OCI-LY3 (cell line): ENCODE measurements around the gene SAMD8.

ENCODE experiments used
- H2AFZ ChIP-seq: fragments of 200-600, 300-600 bp; shearing (Covaris generic); 2 replicates; pipeline ENCODE4 v1.6.0; 2014; ENCODE audit warnings: antibody characterized with exemption, low read depth, low read length
- H3K27ac ChIP-seq: fragments of 200-600, 300-600 bp; sonication (generic); 2 replicates; pipeline ENCODE4 v1.5.1; 2014; ENCODE audit warnings: mild to moderate bottlenecking, low read length, moderate library complexity, mixed read lengths
- H3K27me3 ChIP-seq: fragments of 200-600, 300-600 bp; sonication (generic); 2 replicates; pipeline ENCODE4 v1.6.1; 2014; ENCODE audit warnings: low read depth, low read length, mixed read lengths
- H3K36me3 ChIP-seq: fragments of 200-600, 300-600 bp; sonication (generic); replicated peaks from 2 replicates; pipeline ENCODE3; 2014; ENCODE audit warnings: low read depth, low read length, mixed read lengths
- H3K4me1 ChIP-seq: fragments of 300-600, 200-600 bp; sonication (generic); 2 replicates; pipeline ENCODE4 v1.6.1; 2014; ENCODE audit warnings: low read length, mixed read lengths
- H3K4me2 ChIP-seq: fragments of 200-600, 300-600 bp; sonication (generic); 2 replicates; pipeline ENCODE4 v1.6.1; 2014; ENCODE audit warnings: low read length, mixed read lengths
- H3K4me3 ChIP-seq: fragments of 300-600, 200-600 bp; sonication (generic); 2 replicates; pipeline ENCODE4 v1.5.1; 2014; ENCODE audit warnings: antibody characterized with exemption, mild to moderate bottlenecking, low read length, moderate library complexity
- H3K79me2 ChIP-seq: fragments of 300-600, 200-600 bp; shearing (Covaris generic); 2 replicates; pipeline ENCODE4 v1.6.1; 2014; ENCODE audit warnings: mild to moderate bottlenecking, low read length, mixed read lengths
- H3K9ac ChIP-seq: fragments of 300-600, 200-600 bp; shearing (Covaris generic); 2 replicates; pipeline ENCODE4 v1.6.0; 2014; ENCODE audit warnings: mild to moderate bottlenecking, low read length, moderate library complexity
- H3K9me3 ChIP-seq: fragments of 200-600, 300-600 bp; shearing (Covaris generic); 2 replicates; pipeline ENCODE4 v1.6.1; 2014; ENCODE audit warnings: low read length, mixed read lengths; ENCODE audit not compliant: insufficient read depth
- H4K20me1 ChIP-seq: fragments of 200-600, 300-600 bp; sonication (generic); 2 replicates; pipeline ENCODE4 v1.6.1; 2016; ENCODE audit warnings: low read length, mixed read lengths; ENCODE audit not compliant: insufficient read depth
- CTCF ChIP-seq: fragments of 200-600, 300-600 bp; sonication (generic); IDR thresholded peaks from 2 replicates; pipeline ENCODE4 v1.5.1; 2014; ENCODE audit warnings: antibody characterized with exemption, low read length, low read depth
- EZH2phosphoT487 ChIP-seq: fragments of 200-600 bp; shearing (Covaris generic); IDR thresholded peaks from 2 replicates; pipeline ENCODE4 v1.6.1; 2018; ENCODE audit warnings: antibody characterized with exemption, mixed run types, low read depth

SAMD8 gene

GRCh38 chr10:75091146-75091545 is 20.3 kb upstream of the SAMD8 start:
- H3K79me2 ChIP-seq: no peaks in the 10 kb centered on the region
- no peaks in the 10 kb centered on the region for H3K4me1 ChIP-seq
- no peaks in the 10 kb centered on the region for H4K20me1 ChIP-seq
- H3K9me3 ChIP-seq: no peaks in the 10 kb centered on the region
- H3K36me3 ChIP-seq: no peaks in the 10 kb centered on the region
- H3K27ac ChIP-seq: no peak overlapping the region
- no peak overlapping the region for H3K4me2 ChIP-seq
- H3K4me3 ChIP-seq: no peak overlapping the region
- H3K27me3 ChIP-seq: no peaks in the 10 kb centered on the region
- no peak overlapping the region for H2AFZ ChIP-seq
- TF ChIP-seq EZH2phosphoT487 (no peak), CTCF (no peak)
- no peak overlapping the region for H3K9ac ChIP-seq

- Histone ChIP-seq H3K27ac (no peak overlapping the region), H3K9ac (no peak overlapping the region), H3K27me3 (no peaks in the 10 kb centered on the region), H3K36me3 (no peaks in the 10 kb centered on the region), H3K4me3 (no peak overlapping the region), H3K9me3 (no peaks in the 10 kb centered on the region), H4K20me1 (no peaks in the 10 kb centered on the region), H3K4me2 (no peak overlapping the region), H3K79me2 (no peaks in the 10 kb centered on the region), H2AFZ (no peak overlapping the region), H3K4me1 (no peaks in the 10 kb centered on the region)
- TF ChIP-seq EZH2phosphoT487: no peak
- TF ChIP-seq CTCF: no peak
These were observed 17.0 kb upstream of the SAMD8 start for GRCh38 chr10:75094465-75094864.

GRCh38 chr10:75095631-75096030 is 15.8 kb upstream of the SAMD8 start:
- no peaks in the 10 kb centered on the region for H3K9me3 ChIP-seq
- H3K9ac ChIP-seq: no peak overlapping the region
- no peak overlapping the region for H2AFZ ChIP-seq
- H3K27me3 ChIP-seq: no peaks in the 10 kb centered on the region
- H3K4me1 ChIP-seq: no peaks in the 10 kb centered on the region
- no peaks in the 10 kb centered on the region for H3K79me2 ChIP-seq
- H3K36me3 ChIP-seq: no peaks in the 10 kb centered on the region
- no peak for TF ChIP-seq CTCF
- no peak for TF ChIP-seq EZH2phosphoT487
- no peak overlapping the region for H3K4me2 ChIP-seq
- H3K4me3 ChIP-seq: no peak overlapping the region
- no peak overlapping the region for H3K27ac ChIP-seq
- no peaks in the 10 kb centered on the region for H4K20me1 ChIP-seq

- Histone ChIP-seq H2AFZ (no peak overlapping the region), H3K27ac (no peak overlapping the region), H3K27me3 (no peaks in the 10 kb centered on the region), H3K36me3 (no peaks in the 10 kb centered on the region), H3K9me3 (no peaks in the 10 kb centered on the region), H3K4me1 (no peaks in the 10 kb centered on the region), H3K9ac (no peak overlapping the region), H3K4me3 (no peak overlapping the region), H4K20me1 (no peaks in the 10 kb centered on the region), H3K79me2 (no peaks in the 10 kb centered on the region), H3K4me2 (no peak overlapping the region)
- no peak for TF ChIP-seq EZH2phosphoT487
- no peak for TF ChIP-seq CTCF
These were observed 14.7 kb upstream of the SAMD8 start for GRCh38 chr10:75096749-75097148.
